Subcutaneous preadipocyte (primary cell): ENCODE data around the gene ANKRD30BL. TPM values are rescaled to one million over a fixed set of nuclear protein-coding genes. Genes with fewer than 3 reads are reported as not detected.

Experiments
- small RNA-seq: library from RNA; depleted of rRNA; stranded (forward); fragments of <200 nt; gene quantifications from one replicate; pipeline ENCODE3, GENCODE V24; 2012
- total RNA-seq: library from RNA; depleted of rRNA; stranded (reverse); fragments of >200 nt; gene quantifications from 2 replicates; pipeline ENCODE4 v1.2.3, GENCODE V29; 2012

The ANKRD30BL gene, protein sequence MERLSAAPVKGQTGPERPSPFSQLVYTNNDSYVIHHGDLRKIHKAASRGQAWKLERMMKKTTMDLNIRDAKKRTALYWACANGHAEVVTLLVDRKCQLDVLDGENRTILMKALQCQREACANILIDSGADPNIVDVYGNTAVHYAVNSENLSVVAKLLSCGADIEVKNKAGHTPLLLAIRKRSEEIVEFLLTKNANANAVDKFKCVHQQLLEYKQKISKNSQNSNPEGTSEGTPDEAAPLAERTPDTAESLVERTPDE
- total RNA-seq, result not detected in 2 replicates

DNA sequence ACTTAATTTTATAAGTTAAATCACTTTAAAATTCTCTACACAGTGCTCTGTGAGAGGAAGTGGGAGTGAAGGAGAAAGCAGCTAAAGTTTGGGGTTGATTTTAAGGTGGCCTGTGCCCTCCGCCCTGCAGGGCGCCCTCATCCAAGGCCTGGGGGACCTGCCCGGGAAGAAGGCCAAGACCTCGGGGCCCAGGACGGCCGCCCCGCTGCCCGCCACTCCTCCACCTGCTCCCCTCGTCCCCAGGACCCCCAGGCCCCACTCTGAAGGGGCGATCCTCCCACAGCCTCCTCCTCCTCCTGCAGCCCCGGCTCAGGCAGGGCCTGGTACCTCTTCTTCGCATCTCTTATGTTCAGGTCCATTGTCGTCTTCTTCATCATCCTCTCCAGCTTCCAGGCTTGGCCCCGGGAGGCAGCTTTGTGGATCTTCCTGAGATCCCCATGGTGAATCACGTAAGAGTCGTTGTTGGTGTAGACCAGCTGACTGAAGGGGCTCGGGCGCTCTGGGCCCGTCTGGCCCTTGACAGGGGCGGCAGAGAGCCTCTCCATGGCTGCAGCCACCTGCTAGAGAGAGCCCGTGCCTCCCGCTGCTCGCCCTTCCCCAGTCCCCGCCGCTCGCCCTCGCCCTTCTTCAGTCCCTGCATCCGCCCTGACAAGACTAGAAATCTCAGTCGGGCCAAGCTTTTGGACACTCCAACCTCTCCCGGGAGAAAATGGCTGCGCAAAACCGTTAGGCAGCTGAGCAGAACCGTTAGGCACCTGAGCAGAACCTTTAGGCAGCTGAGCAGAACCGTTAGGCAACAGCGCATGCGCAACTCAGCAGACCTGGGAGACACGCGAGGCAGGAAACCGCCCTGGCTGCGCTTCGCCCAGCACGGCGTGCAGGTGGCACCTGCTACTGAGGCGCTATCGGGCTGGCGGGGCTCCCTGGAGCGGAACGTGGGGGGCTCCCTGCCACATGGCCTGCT, at the start of gene ANKRD30BL:
TSS of gene ANKRD30BL (minus strand) at position 792 of the 964 bp plus-strand sequence. CDS start at position 545, 247 bp downstream.

Small RNA genes lying within 50 kb of the gene (small RNA-seq; reads per million reads assigned to genes)
- not detected for gene RNU6-1132P
